ENCODE results near the gene TTC39C.

The TTC39C gene

DNA sequence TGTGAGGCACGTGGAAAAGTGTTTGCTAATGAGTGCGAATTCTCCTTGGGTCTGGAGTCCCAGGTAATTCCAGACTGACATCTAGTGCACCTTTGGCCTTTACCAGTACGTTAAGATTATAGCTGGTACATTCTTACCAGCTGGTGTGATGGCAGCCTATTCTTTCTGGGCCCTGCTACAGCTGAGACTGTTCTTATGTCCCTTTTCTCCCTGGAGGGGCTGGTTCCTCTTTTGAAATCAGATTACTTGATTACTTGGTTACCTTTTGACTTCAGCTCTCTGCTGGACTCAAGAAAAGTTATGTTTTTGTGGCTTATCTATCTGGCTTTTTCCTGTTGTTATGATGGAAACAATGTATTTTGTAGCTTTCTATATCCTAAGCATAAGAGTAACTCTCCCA lies 138.8 kb downstream of the TTC39C start:
- TF ChIP-seq, protein P1, sequence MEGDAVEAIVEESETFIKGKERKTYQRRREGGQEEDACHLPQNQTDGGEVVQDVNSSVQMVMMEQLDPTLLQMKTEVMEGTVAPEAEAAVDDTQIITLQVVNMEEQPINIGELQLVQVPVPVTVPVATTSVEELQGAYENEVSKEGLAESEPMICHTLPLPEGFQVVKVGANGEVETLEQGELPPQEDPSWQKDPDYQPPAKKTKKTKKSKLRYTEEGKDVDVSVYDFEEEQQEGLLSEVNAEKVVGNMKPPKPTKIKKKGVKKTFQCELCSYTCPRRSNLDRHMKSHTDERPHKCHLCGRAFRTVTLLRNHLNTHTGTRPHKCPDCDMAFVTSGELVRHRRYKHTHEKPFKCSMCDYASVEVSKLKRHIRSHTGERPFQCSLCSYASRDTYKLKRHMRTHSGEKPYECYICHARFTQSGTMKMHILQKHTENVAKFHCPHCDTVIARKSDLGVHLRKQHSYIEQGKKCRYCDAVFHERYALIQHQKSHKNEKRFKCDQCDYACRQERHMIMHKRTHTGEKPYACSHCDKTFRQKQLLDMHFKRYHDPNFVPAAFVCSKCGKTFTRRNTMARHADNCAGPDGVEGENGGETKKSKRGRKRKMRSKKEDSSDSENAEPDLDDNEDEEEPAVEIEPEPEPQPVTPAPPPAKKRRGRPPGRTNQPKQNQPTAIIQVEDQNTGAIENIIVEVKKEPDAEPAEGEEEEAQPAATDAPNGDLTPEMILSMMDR (IDR thresholded peaks at IDR 0.05; ENCODE audit: low read depth, low read length) = no peak
- no peak for TF ChIP-seq EZH2phosphoT487 (IDR thresholded peaks at IDR 0.05; ENCODE audit: low read depth)
- H3K79me2 ChIP-seq (ENCODE audit: low read length) = no peaks in the 10 kb centered on the region
- 0 out of 2 replicates have a peak overlapping the region, but pooled peaks have one; percentile 10 for H3K4me2 ChIP-seq (ENCODE audit: low read length)
- H3K27ac ChIP-seq (ENCODE audit: low read length) = no peak overlapping the region
- H3K36me3 ChIP-seq (replicated peaks; ENCODE audit: low read depth, low read length) = no peaks in the 10 kb centered on the region
- no peak overlapping the region for H3K9ac ChIP-seq (ENCODE audit: low read length)
- H3K9me3 ChIP-seq (ENCODE audit: insufficient read depth, low read length) = no peaks in the 10 kb centered on the region
- H2AFZ ChIP-seq (ENCODE audit: low read depth, low read length) = no peak overlapping the region
- peaks cover 3% of the 10 kb centered on the region; the same call in 1 of the 2 replicates for H4K20me1 ChIP-seq (ENCODE audit: insufficient read depth, low read length)
- H3K4me3 ChIP-seq (ENCODE audit: low read length) = no peak overlapping the region
- H3K4me1 ChIP-seq (ENCODE audit: low read length) = peaks cover 10% of the 10 kb centered on the region
- H3K27me3 ChIP-seq (ENCODE audit: low read depth, low read length) = no peaks in the 10 kb centered on the region

DNA sequence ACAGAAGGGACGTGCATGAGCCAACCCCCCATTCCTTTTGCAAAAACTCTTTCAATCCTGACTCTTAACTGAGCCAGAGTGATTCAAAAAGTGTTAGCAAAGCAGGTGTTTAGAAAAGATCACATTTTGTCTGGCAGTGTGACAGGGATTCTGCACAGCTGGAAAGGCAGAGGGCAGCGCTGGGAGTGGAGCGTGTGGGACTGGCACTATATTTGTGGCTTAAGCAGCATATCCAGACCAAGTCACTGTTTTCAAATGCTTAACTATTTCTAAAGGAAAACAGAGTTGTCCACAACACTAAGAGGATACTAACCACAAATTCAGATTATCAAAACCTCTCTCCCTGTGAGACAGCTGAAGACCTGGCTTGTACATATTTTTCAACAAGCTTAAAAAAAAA lies 143.3 kb downstream of the TTC39C start:
- Histone ChIP-seq H3K27ac (ENCODE audit: low read length) (no peak overlapping the region), H3K9me3 (ENCODE audit: insufficient read depth, low read length) (no peaks in the 10 kb centered on the region), H3K79me2 (ENCODE audit: low read length) (no peaks in the 10 kb centered on the region), H3K36me3 (replicated peaks; ENCODE audit: low read depth, low read length) (no peaks in the 10 kb centered on the region), H4K20me1 (ENCODE audit: insufficient read depth, low read length) (peaks cover 3% of the 10 kb centered on the region; the same call in 1 of the 2 replicates), H3K4me2 (ENCODE audit: low read length) (no peak overlapping the region), H3K27me3 (ENCODE audit: low read depth, low read length) (no peaks in the 10 kb centered on the region), H3K9ac (ENCODE audit: low read length) (no peak overlapping the region), H3K4me1 (ENCODE audit: low read length) (peaks cover 15% of the 10 kb centered on the region), H2AFZ (ENCODE audit: low read depth, low read length) (no peak overlapping the region), H3K4me3 (ENCODE audit: low read length) (no peak overlapping the region)
- TF ChIP-seq EZH2phosphoT487 (IDR thresholded peaks at IDR 0.05; ENCODE audit: low read depth) = no peak
- TF ChIP-seq, protein P1 (IDR thresholded peaks at IDR 0.05; ENCODE audit: low read depth, low read length) = no peak

DNA sequence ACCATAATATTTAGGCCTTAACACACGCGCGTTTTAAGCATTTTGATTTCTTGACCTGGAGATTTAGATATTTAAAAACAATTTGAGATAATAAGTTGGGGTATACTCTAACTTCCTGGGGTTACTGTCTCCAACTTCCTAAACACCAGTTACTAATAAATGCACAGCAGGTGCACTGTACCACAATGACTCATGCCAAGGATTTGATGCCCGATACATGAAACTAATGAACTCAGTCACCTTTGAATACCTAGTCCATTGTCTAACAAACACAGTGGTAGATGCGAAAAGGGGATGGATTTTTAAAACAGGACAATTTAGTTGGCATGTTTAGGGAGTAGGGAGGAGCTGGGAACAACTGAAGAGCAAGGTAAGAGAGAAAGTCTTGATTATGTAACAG lies 145.5 kb downstream of the TTC39C start:
- Histone ChIP-seq H3K79me2 (ENCODE audit: low read length) (no peaks in the 10 kb centered on the region), H3K9me3 (ENCODE audit: insufficient read depth, low read length) (no peaks in the 10 kb centered on the region), H4K20me1 (ENCODE audit: insufficient read depth, low read length) (no peaks in the 10 kb centered on the region), H3K4me2 (ENCODE audit: low read length) (no peak overlapping the region), H3K9ac (ENCODE audit: low read length) (no peak overlapping the region), H3K4me1 (ENCODE audit: low read length) (peaks cover 6% of the 10 kb centered on the region; the same call in 1 of the 2 replicates), H3K4me3 (ENCODE audit: low read length) (no peak overlapping the region), H3K27me3 (ENCODE audit: low read depth, low read length) (no peaks in the 10 kb centered on the region), H2AFZ (ENCODE audit: low read depth, low read length) (no peak overlapping the region), H3K27ac (ENCODE audit: low read length) (no peak overlapping the region), H3K36me3 (replicated peaks; ENCODE audit: low read depth, low read length) (no peaks in the 10 kb centered on the region)
- TF ChIP-seq EZH2phosphoT487 (IDR thresholded peaks at IDR 0.05; ENCODE audit: low read depth) = no peak
- TF ChIP-seq, protein P1 (IDR thresholded peaks at IDR 0.05; ENCODE audit: low read depth, low read length) = no peak

DNA sequence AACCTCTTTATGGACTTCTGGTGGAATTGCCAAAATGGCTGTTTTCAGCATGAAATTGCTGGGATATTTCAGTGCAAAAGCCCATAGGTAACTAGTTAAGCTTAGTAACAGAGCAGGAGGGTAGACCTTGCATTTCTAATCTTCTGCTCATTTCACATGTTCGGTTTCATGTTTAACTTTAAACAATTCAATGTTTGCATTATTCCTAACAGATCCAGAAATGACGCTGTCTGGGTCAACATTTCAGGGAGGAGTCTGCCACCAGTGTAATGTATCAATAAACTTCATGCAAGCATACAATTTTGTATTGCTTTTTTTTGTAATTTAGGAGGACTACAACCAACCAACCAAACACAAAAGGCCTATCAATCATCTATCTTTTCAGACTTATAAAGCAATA lies 146.8 kb downstream of the TTC39C start:
- Histone ChIP-seq H3K36me3 (replicated peaks; ENCODE audit: low read depth, low read length) (no peaks in the 10 kb centered on the region), H3K4me3 (ENCODE audit: low read length) (no peak overlapping the region), H3K4me1 (ENCODE audit: low read length) (peaks cover 6% of the 10 kb centered on the region; the same call in 1 of the 2 replicates), H3K79me2 (ENCODE audit: low read length) (no peaks in the 10 kb centered on the region), H3K27me3 (ENCODE audit: low read depth, low read length) (no peaks in the 10 kb centered on the region), H3K9ac (ENCODE audit: low read length) (no peak overlapping the region), H3K27ac (ENCODE audit: low read length) (no peak overlapping the region), H3K4me2 (ENCODE audit: low read length) (no peak overlapping the region), H4K20me1 (ENCODE audit: insufficient read depth, low read length) (no peaks in the 10 kb centered on the region), H2AFZ (ENCODE audit: low read depth, low read length) (no peak overlapping the region), H3K9me3 (ENCODE audit: insufficient read depth, low read length) (no peaks in the 10 kb centered on the region)
- no peak for TF ChIP-seq EZH2phosphoT487 (IDR thresholded peaks at IDR 0.05; ENCODE audit: low read depth)
- TF ChIP-seq, protein P1 (IDR thresholded peaks at IDR 0.05; ENCODE audit: low read depth, low read length) = no peak
